ENCODE measurements around the gene BCO1. TPM values are rescaled to one million over a fixed set of nuclear protein-coding genes. Genes with fewer than 3 reads are reported as not detected.

Gene BCO1
- total RNA-seq, 1 donor from 2014 or later = 0.07 TPM

GRCh38 chr16:81231014-81231413, 7.5 kb upstream of the BCO1 start:
- no peak for DNase-seq (ENCODE audit: low read depth, low spot score)

GRCh38 chr16:81232740-81233367, 5.6 kb upstream of the BCO1 start:
- no peak for DNase-seq (ENCODE audit: low read depth, low spot score)

GRCh38 chr16:81237282-81237681, 1.2 kb upstream of the BCO1 start:
- DNase-seq (ENCODE audit: low read depth, low spot score) = no peak

GRCh38 chr16:81237942-81238295, 570 bp upstream of the BCO1 start:
- no peak for DNase-seq (ENCODE audit: low read depth, low spot score)

- DNase-seq (ENCODE audit: low read depth, low spot score) = no peak
Measured at GRCh38 chr16:81239367-81240121, 1.1 kb downstream of the BCO1 start.

- no peak for DNase-seq (ENCODE audit: low read depth, low spot score)
Measured at GRCh38 chr16:81241706-81242105, 3.2 kb downstream of the BCO1 start.

- DNase-seq (ENCODE audit: low read depth, low spot score) = no peak
Measured at GRCh38 chr16:81242977-81243618, 4.6 kb downstream of the BCO1 start.

- no peak for DNase-seq (ENCODE audit: low read depth, low spot score)
Measured at GRCh38 chr16:81243942-81244341, 5.5 kb downstream of the BCO1 start.

- no peak for DNase-seq (ENCODE audit: low read depth, low spot score)
Measured at GRCh38 chr16:81251871-81252270, 13.4 kb downstream of the BCO1 start.

GRCh38 chr16:81253141-81253540, 14.7 kb downstream of the BCO1 start:
- DNase-seq (ENCODE audit: low read depth, low spot score) = no peak

GRCh38 chr16:81254922-81255526, 16.5 kb downstream of the BCO1 start:
- no peak for DNase-seq (ENCODE audit: low read depth, low spot score)

- DNase-seq (ENCODE audit: low read depth, low spot score) = no peak
Measured at GRCh38 chr16:81259916-81260315, 21.4 kb downstream of the BCO1 start.

- no peak for DNase-seq (ENCODE audit: low read depth, low spot score)
Measured at GRCh38 chr16:81261049-81261648, 22.7 kb downstream of the BCO1 start.

- DNase-seq (ENCODE audit: low read depth, low spot score) = no peak
Measured at GRCh38 chr16:81263470-81264220, 25.2 kb downstream of the BCO1 start.

- no peak for DNase-seq (ENCODE audit: low read depth, low spot score)
Measured at GRCh38 chr16:81264386-81264785, 25.9 kb downstream of the BCO1 start.

GRCh38 chr16:81265052-81265451, 26.6 kb downstream of the BCO1 start:
- DNase-seq (ENCODE audit: low read depth, low spot score) = no peak

- no peak for DNase-seq (ENCODE audit: low read depth, low spot score)
Measured at GRCh38 chr16:81265658-81266451, 27.4 kb downstream of the BCO1 start.

GRCh38 chr16:81266680-81267095, 28.2 kb downstream of the BCO1 start:
- no peak for DNase-seq (ENCODE audit: low read depth, low spot score)

- no peak for DNase-seq (ENCODE audit: low read depth, low spot score)
Measured at GRCh38 chr16:81268509-81268908, 30.0 kb downstream of the BCO1 start.

GRCh38 chr16:81273223-81273950, 34.9 kb downstream of the BCO1 start:
- no peak for DNase-seq (ENCODE audit: low read depth, low spot score)

Data from pulmonary artery endothelial cell (primary cell).